A549 (cell line): ENCODE measurements around the gene TGFB3. TPM values are rescaled to one million over a fixed set of nuclear protein-coding genes. Genes with fewer than 3 reads are reported as not detected.

Source experiments
- ATAC-seq, 2 experiments: fragments of 200-7000 bp in 1 of 2; fragments of >200 bp in 1 of 2; cut with Nextera tagmentation in 1 of 2; cut with Tn5 transposase in 1 of 2; 3 replicates each; pipeline versions ENCODE4 v1.8.0 to v1.9.1; 2018 to 2020; ENCODE audit warnings: mild to moderate bottlenecking in 1 of 2, moderate library complexity in 1 of 2
- CTCF ChIA-PET: fragments of 300-600 bp; sonication (Branson Sonifier 250); formaldehyde crosslinking; extraction: SDS; loops from one replicate; lab custom pipeline; 2021; ENCODE audit warnings: antibody characterized with exemption, inconsistent platforms; lab: Yijun Ruan, JAX
- POLR2A ChIA-PET: fragments of 350-600 bp; formaldehyde crosslinking; extraction: SDS; loops from one replicate; lab custom pipeline; 2021; ENCODE audit warnings: antibody characterized with exemption, inconsistent platforms; lab: Yijun Ruan, JAX
- DNase-seq, 2 experiments: peaks; one replicate each; pipeline versions ENCODE4 v3.0.0 to v3.0.0-alpha.2; 2011 to 2016; ENCODE audit warnings: low read depth in 1 of 2, low spot score in 1 of 2
- FAIRE-seq: peaks from 2 replicates; lab custom pipeline; 2011; peaks lifted over from hg19 to GRCh38; lab: Jason Lieb, UNC
- H3K27ac ChIP-seq, 2 experiments: fragments of >200 bp; sonication (Bioruptor Twin); formaldehyde crosslinking; 3 replicates each; pipeline ENCODE4 v1.5.1; 2016 to 2017
- H3K4me1 ChIP-seq: fragments of >200 bp; sonication (Bioruptor Twin); formaldehyde crosslinking; 3 replicates; pipeline ENCODE4 v1.6.1; 2016
- H3K4me2 ChIP-seq: fragments of >200 bp; sonication (Bioruptor Twin); formaldehyde crosslinking; 3 replicates; pipeline ENCODE4 v1.6.1; 2016
- H3K4me3 ChIP-seq: fragments of >200 bp; sonication (Bioruptor Twin); formaldehyde crosslinking; 3 replicates; pipeline ENCODE4 v1.5.1; 2016
- H3K9me3 ChIP-seq: fragments of >200 bp; sonication (Bioruptor Twin); formaldehyde crosslinking; 3 replicates; pipeline ENCODE4 v1.6.1; 2016
- CBX2 ChIP-seq: fragments of 200-600 bp; sonication (generic); IDR thresholded peaks from 2 replicates; pipeline ENCODE4 v1.6.1; 2016; ENCODE audit warnings: low read depth, mild to moderate bottlenecking, borderline replicate concordance
- CEBPB ChIP-seq, 2 experiments: fragments of >200 bp in 1 of 2; sonication (Bioruptor Twin) in 1 of 2; formaldehyde crosslinking in 1 of 2; IDR thresholded peaks; 2 replicates each; pipeline ENCODE4 v1.6.1; 2012 to 2016
- EHF ChIP-seq: fragments of 250-450 bp; sonication (Bioruptor Pico); IDR thresholded peaks from 2 replicates; pipeline ENCODE4 v1.5.0; 2020; ENCODE audit warnings: mild to moderate bottlenecking
- EHMT2 ChIP-seq: fragments of 200-600 bp; sonication (generic); IDR thresholded peaks from 2 replicates; pipeline ENCODE4 v1.6.1; 2016; ENCODE audit warnings: antibody characterized with exemption, low read depth, mild to moderate bottlenecking, moderate library complexity
- ESRRA ChIP-seq: fragments of 150-350 bp; IDR thresholded peaks from 2 replicates; pipeline ENCODE4 v1.6.1; 2014; ENCODE audit warnings: mild to moderate bottlenecking, low read length, borderline replicate concordance
- HEYL ChIP-seq: fragments of 250-450 bp; sonication (Bioruptor Pico); IDR thresholded peaks from 2 replicates; pipeline ENCODE4 v1.8.0; 2021; ENCODE audit warnings: mild to moderate bottlenecking, moderate library complexity
- HOXA7 ChIP-seq: fragments of 250-450 bp; sonication (Bioruptor Pico); IDR thresholded peaks from 2 replicates; pipeline ENCODE4 v1.5.0; 2020; ENCODE audit warnings: mild to moderate bottlenecking, moderate library complexity
- HOXB13 ChIP-seq: fragments of 250-450 bp; sonication (Bioruptor Pico); IDR thresholded peaks from 2 replicates; pipeline ENCODE4 v1.5.0; 2020; ENCODE audit warnings: low read depth, mild to moderate bottlenecking, moderate library complexity
- HOXB5 ChIP-seq: fragments of 250-450 bp; sonication (Bioruptor Pico); IDR thresholded peaks from 2 replicates; pipeline ENCODE4 v1.5.0; 2020; ENCODE audit warnings: mild to moderate bottlenecking, moderate library complexity
- JUN ChIP-seq, 2 experiments: fragments of >200 bp; sonication (Bioruptor Twin); formaldehyde crosslinking; IDR thresholded peaks; 2 replicates in 1 of 2; 3 replicates in 1 of 2; pipeline ENCODE4 v1.6.1; 2016 to 2017
- JUNB ChIP-seq: fragments of >200 bp; sonication (Bioruptor Twin); formaldehyde crosslinking; IDR thresholded peaks from 2 replicates; pipeline ENCODE4 v1.6.1; 2016
- KDM5A ChIP-seq: fragments of 200-600 bp; sonication (generic); IDR thresholded peaks from 2 replicates; pipeline ENCODE4 v1.6.1; 2016; ENCODE audit warnings: antibody characterized with exemption, mild to moderate bottlenecking
- NPAS2 ChIP-seq: fragments of 250-450 bp; sonication (Bioruptor Pico); IDR thresholded peaks from 2 replicates; pipeline ENCODE4 v1.8.0; 2022; ENCODE audit warnings: mild to moderate bottlenecking, moderate library complexity, borderline replicate concordance
- NR3C1 ChIP-seq: fragments of >200 bp; sonication (Bioruptor Twin); formaldehyde crosslinking; IDR thresholded peaks from 3 replicates; pipeline ENCODE4 v1.6.1; 2017
- PHF8 ChIP-seq: fragments of 200-600 bp; sonication (generic); IDR thresholded peaks from 2 replicates; pipeline ENCODE4 v1.6.1; 2016; ENCODE audit warnings: low read depth, mild to moderate bottlenecking, antibody characterized with exemption, moderate library complexity, borderline replicate concordance
- POLR2AphosphoS2 ChIP-seq: conservative IDR thresholded peaks from 2 replicates; pipeline ENCODE4 v1.6.1; 2012; ENCODE audit warnings: low read length, improper control_type of control experiment, inconsistent platforms
- RAD21 ChIP-seq, 2 experiments: fragments of >200 bp in 1 of 2; sonication (Bioruptor Twin) in 1 of 2; formaldehyde crosslinking in 1 of 2; IDR thresholded peaks in 1 of 2; conservative IDR thresholded peaks in 1 of 2; 2 replicates in 1 of 2; 3 replicates in 1 of 2; pipeline ENCODE4 v1.6.1; 2012 to 2018; ENCODE audit warnings: inconsistent platforms in 1 of 2
- RARB ChIP-seq: fragments of 250-450 bp; sonication (Bioruptor Pico); IDR thresholded peaks from 2 replicates; pipeline ENCODE4 v1.8.0; 2021; ENCODE audit warnings: mild to moderate bottlenecking, moderate library complexity
- RCOR1 ChIP-seq: fragments of 150-350 bp; IDR thresholded peaks from 2 replicates; pipeline ENCODE4 v1.6.1; 2014; ENCODE audit warnings: antibody characterized with exemption, low read length, low read depth
- RFX5 ChIP-seq: fragments of 450-650 bp; IDR thresholded peaks from 2 replicates; pipeline ENCODE4 v1.7.1; 2014; ENCODE audit warnings: antibody characterized with exemption, mild to moderate bottlenecking, moderate library complexity
- RNF2 ChIP-seq: fragments of 200-600 bp; sonication (generic); IDR thresholded peaks from 2 replicates; pipeline ENCODE4 v1.6.1; 2016; ENCODE audit warnings: low read depth, mild to moderate bottlenecking, antibody characterized with exemption, moderate library complexity, borderline replicate concordance
- SMC3 ChIP-seq: fragments of >200 bp; sonication (Bioruptor Twin); formaldehyde crosslinking; IDR thresholded peaks from 3 replicates; pipeline ENCODE4 v1.6.1; 2018; ENCODE audit warnings: inconsistent platforms
- TP53 ChIP-seq: fragments of 250-450 bp; sonication (Bioruptor Pico); IDR thresholded peaks from 2 replicates; pipeline ENCODE4 v1.5.0; 2021; ENCODE audit warnings: mild to moderate bottlenecking, moderate library complexity
- ZSCAN20 ChIP-seq: fragments of 250-450 bp; sonication (Bioruptor Pico); IDR thresholded peaks from 2 replicates; pipeline ENCODE4 v1.8.0; 2022; ENCODE audit warnings: mild to moderate bottlenecking, moderate library complexity
- WGBS: methylation state at CpG from one replicate; pipeline ENCODE4 v1.1.6; 2017; ENCODE audit errors: missing lambda C conversion rate; 5-methylcytosine and 5-hydroxymethylcytosine counted together
- polyA plus RNA-seq, 4 experiments: library from polyadenylated mRNA; depleted of rRNA in 3 of 4; stranded (reverse); fragments of >200 nt; fragmentation: RNase III in 1 of 4; extraction: RNeasy Plus Mini Kit Qiagen cat#74134 plus additional on column Dnase treatment in 1 of 4; gene quantifications; 2 replicates in 3 of 4; 3 replicates in 1 of 4; pipeline ENCODE4 v1.2.3, GENCODE V29; 2011 to 2017
- TF ChIP-seq, protein P1 (sequence below): fragments of >200 bp; sonication (Bioruptor Twin); formaldehyde crosslinking; IDR thresholded peaks from 3 replicates; pipeline ENCODE4 v1.5.1; 2016
- TF ChIP-seq, protein P2 (sequence below): IDR thresholded peaks from 2 replicates; pipeline ENCODE4 v1.6.1; 2012
- TF ChIP-seq, protein P3 (sequence below): fragments of 150-350 bp; IDR thresholded peaks from 2 replicates; pipeline ENCODE4 v1.6.1; 2014; ENCODE audit warnings: low read depth, mild to moderate bottlenecking, low read length
- TF ChIP-seq, protein P4 (sequence below): fragments of 450-650 bp; IDR thresholded peaks from 2 replicates; pipeline ENCODE4 v1.6.1; 2014; ENCODE audit warnings: antibody characterized with exemption

Gene TGFB3
- polyA plus RNA-seq, 2 of the 4 experiments (the other 2 are of a cell fraction), result 1.3 to 2.0 TPM

DNA sequence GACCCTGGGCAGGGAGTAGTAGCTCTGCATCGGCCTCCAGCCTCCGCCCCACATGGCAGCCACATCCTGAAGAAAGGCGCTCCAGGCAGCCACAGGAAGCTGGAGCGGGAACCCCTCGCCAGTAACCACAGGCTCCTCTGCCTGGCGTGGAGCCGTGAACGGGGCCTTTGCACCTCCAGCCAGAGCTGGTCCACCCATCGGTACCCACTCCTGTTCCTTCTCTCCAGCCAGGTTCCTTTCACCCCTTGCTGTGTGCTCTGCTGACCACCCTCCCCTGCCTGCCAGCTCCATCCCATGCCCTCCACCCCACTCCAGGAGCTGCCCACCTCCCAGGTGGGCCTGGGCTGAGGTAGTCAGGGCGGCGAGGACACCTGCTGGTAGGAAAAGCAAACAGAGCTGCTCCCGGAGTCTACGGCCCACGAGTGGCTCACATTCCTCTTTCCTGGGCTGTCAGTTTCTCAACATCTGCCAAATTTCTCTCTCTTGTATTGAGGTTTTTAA is 2.7 kb downstream of the TGFB3 start:
- H3K9me3 ChIP-seq, result no peaks in the 10 kb centered on the region
- DNase-seq (peak; percentile 17 to 33), FAIRE-seq (no peak), ATAC-seq (peak in 1 of 2 experiments; percentile 31; a peak in 3 of 6 replicates)
- CTCF ChIA-PET, result interaction anchor here (0.5 to 14.3 kb wide), 21 partner anchors 9 to 1481 kb away, joined by 3 to 448 read pairs (median 5); partner anchors contain the start of gene FLVCR2
- no peak overlapping the region for H3K27ac ChIP-seq
- H3K4me2 ChIP-seq, result no peak overlapping the region
- H3K4me1 ChIP-seq, result peaks cover 22% of the 10 kb centered on the region; the same call in 2 of the 3 replicates
- 68% methylated on average over 6 of the region's 14 CpGs for WGBS
- TF ChIP-seq HOXB5 (CRISPR knock-in tag) (no peak), PHF8 (no peak), CEBPB (IDR thresholded peaks at IDR 0.05) (no peak), RAD21 (conservative IDR thresholded peaks at IDR 0.05 in 1 of 2, IDR thresholded peaks at IDR 0.05 in 1 of 2) (peak; percentile 62 to 65), EHMT2 (no peak), RNF2 (no peak), JUNB (no peak), CBX2 (no peak), KDM5A (no peak), SMC3 (peak; percentile 68), EHF (CRISPR knock-in tag) (no peak), JUN (IDR thresholded peaks at IDR 0.05) (no peak), HOXA7 (CRISPR knock-in tag) (no peak), RARB (CRISPR knock-in tag) (no peak), RCOR1 (no peak)
- TF ChIP-seq, protein P1, sequence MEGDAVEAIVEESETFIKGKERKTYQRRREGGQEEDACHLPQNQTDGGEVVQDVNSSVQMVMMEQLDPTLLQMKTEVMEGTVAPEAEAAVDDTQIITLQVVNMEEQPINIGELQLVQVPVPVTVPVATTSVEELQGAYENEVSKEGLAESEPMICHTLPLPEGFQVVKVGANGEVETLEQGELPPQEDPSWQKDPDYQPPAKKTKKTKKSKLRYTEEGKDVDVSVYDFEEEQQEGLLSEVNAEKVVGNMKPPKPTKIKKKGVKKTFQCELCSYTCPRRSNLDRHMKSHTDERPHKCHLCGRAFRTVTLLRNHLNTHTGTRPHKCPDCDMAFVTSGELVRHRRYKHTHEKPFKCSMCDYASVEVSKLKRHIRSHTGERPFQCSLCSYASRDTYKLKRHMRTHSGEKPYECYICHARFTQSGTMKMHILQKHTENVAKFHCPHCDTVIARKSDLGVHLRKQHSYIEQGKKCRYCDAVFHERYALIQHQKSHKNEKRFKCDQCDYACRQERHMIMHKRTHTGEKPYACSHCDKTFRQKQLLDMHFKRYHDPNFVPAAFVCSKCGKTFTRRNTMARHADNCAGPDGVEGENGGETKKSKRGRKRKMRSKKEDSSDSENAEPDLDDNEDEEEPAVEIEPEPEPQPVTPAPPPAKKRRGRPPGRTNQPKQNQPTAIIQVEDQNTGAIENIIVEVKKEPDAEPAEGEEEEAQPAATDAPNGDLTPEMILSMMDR, result peak; percentile 63
- TF ChIP-seq, protein P2, sequence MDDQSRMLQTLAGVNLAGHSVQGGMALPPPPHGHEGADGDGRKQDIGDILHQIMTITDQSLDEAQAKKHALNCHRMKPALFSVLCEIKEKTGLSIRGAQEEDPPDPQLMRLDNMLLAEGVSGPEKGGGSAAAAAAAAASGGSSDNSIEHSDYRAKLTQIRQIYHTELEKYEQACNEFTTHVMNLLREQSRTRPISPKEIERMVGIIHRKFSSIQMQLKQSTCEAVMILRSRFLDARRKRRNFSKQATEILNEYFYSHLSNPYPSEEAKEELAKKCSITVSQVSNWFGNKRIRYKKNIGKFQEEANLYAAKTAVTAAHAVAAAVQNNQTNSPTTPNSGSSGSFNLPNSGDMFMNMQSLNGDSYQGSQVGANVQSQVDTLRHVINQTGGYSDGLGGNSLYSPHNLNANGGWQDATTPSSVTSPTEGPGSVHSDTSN, result no peak
- TF ChIP-seq, protein P3, sequence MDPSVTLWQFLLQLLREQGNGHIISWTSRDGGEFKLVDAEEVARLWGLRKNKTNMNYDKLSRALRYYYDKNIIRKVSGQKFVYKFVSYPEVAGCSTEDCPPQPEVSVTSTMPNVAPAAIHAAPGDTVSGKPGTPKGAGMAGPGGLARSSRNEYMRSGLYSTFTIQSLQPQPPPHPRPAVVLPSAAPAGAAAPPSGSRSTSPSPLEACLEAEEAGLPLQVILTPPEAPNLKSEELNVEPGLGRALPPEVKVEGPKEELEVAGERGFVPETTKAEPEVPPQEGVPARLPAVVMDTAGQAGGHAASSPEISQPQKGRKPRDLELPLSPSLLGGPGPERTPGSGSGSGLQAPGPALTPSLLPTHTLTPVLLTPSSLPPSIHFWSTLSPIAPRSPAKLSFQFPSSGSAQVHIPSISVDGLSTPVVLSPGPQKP, result no peak
- TF ChIP-seq, all 56 proteins: peak for 3
- H3K4me3 ChIP-seq, result no peak overlapping the region
- POLR2A ChIA-PET, result interaction anchor here (0.6 kb wide), 1 partner anchor 270 kb away, joined by 3 read pairs; no protein-coding TSS in a partner anchor

DNA sequence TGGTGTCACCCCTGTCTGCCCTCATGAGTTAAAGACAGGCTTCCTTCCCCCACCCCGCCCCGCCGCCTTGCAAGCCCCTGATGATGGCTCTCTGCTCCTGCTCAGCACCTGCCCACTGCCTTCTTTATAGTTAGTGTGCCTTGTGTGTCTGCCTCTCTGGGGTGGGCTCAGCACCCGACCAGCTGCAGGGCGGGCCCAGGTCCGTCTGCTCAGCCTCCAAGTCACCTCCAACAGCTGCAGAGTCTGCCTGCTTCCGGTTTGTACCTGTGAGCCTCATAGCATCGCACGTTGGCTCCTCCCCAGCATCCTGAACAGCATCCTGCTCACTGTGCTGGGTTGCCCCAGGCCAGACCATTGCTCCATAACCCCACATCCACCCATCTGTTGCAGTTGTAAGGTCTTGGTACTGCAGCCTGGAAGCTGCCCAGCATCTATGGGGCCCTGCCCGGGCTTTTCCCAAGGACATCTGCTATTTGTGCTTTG is 3.5 kb downstream of the TGFB3 start:
- POLR2A ChIA-PET, result no interaction called here
- WGBS, result 72% methylated on average over 10 of the region's 10 CpGs
- peak overlapping the region in 1 of 2 experiments; percentile 18; a peak in 1 of 6 replicates for H3K27ac ChIP-seq
- CTCF ChIA-PET, result interaction anchor here (0.5 to 14.3 kb wide), 16 partner anchors 8 to 1481 kb away, joined by 3 to 448 read pairs (median 6); partner anchors contain the start of gene FLVCR2
- H3K9me3 ChIP-seq, result no peaks in the 10 kb centered on the region
- no peak for FAIRE-seq
- no peak for ATAC-seq
- peaks cover 22% of the 10 kb centered on the region; the same call in 2 of the 3 replicates for H3K4me1 ChIP-seq
- H3K4me3 ChIP-seq, result no peak overlapping the region
- no peak overlapping the region for H3K4me2 ChIP-seq
- TF ChIP-seq HEYL (CRISPR knock-in tag) (no peak), HOXB13 (CRISPR knock-in tag) (no peak), JUNB (no peak), NR3C1 (no peak), EHMT2 (no peak), ESRRA (no peak), POLR2AphosphoS2 (no peak), NPAS2 (no peak), RNF2 (no peak), RFX5 (no peak), SMC3 (no peak), TP53 (no peak), ZSCAN20 (no peak), JUN (IDR thresholded peaks at IDR 0.05) (no peak), RCOR1 (no peak)
- TF ChIP-seq, protein P2, result no peak
- TF ChIP-seq, protein P4, sequence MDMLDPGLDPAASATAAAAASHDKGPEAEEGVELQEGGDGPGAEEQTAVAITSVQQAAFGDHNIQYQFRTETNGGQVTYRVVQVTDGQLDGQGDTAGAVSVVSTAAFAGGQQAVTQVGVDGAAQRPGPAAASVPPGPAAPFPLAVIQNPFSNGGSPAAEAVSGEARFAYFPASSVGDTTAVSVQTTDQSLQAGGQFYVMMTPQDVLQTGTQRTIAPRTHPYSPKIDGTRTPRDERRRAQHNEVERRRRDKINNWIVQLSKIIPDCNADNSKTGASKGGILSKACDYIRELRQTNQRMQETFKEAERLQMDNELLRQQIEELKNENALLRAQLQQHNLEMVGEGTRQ, result no peak
- no peak for DNase-seq
